GM23338 (cell line): ENCODE measurements around the gene GBP5. TPM values are rescaled to one million over a fixed set of nuclear protein-coding genes. Genes with fewer than 3 reads are reported as not detected.

ENCODE experiments used
- ATAC-seq: fragments of 200-7000 bp; cut with Tn5 transposase; 3 replicates; pipeline ENCODE4 v1.9.1; 2020
- DNase-seq: peaks from one replicate; pipeline ENCODE4 v3.0.0-alpha.2; 2015; ENCODE audit warnings: low spot score
- H2AFZ ChIP-seq: fragments of 200-600 bp; sonication (generic); 2 replicates; pipeline ENCODE4 v1.8.0; 2016; ENCODE audit warnings: antibody characterized with exemption, mild to moderate bottlenecking, moderate library complexity
- H3F3A ChIP-seq: fragments of 200-600 bp; sonication (generic); replicated peaks from 2 replicates; pipeline ENCODE4 v1.8.0; 2017; ENCODE audit warnings: antibody characterized with exemption, mixed run types, low read depth
- H3K27ac ChIP-seq: fragments of 200-600 bp; sonication (generic); 2 replicates; pipeline ENCODE4 v1.6.1; 2016; ENCODE audit warnings: low read depth
- H3K27me3 ChIP-seq: fragments of 200-600 bp; sonication (generic); 2 replicates; pipeline ENCODE4 v1.8.0; 2016; ENCODE audit warnings: mild to moderate bottlenecking, mixed run types, moderate library complexity; ENCODE audit not compliant: insufficient read depth
- H3K36me3 ChIP-seq: fragments of 200-600 bp; sonication (generic); 2 replicates; pipeline ENCODE4 v1.8.0; 2016; ENCODE audit warnings: mild to moderate bottlenecking; ENCODE audit not compliant: insufficient read depth
- H3K4me1 ChIP-seq: fragments of 200-600 bp; sonication (generic); 2 replicates; pipeline ENCODE4 v1.8.0; 2016; ENCODE audit warnings: mild to moderate bottlenecking, moderate library complexity; ENCODE audit not compliant: insufficient read depth
- H3K4me2 ChIP-seq: fragments of 200-600 bp; sonication (generic); 2 replicates; pipeline ENCODE4 v1.7.1; 2017; ENCODE audit warnings: mixed run types
- H3K4me3 ChIP-seq: fragments of 200-600 bp; sonication (generic); 2 replicates; pipeline ENCODE4 v1.6.1; 2016; ENCODE audit warnings: mixed run types
- H3K79me2 ChIP-seq: fragments of 200-600 bp; sonication (generic); replicated peaks from 2 replicates; pipeline ENCODE4 v1.8.0; 2017; ENCODE audit warnings: mild to moderate bottlenecking; ENCODE audit not compliant: insufficient read depth
- H3K9me2 ChIP-seq: fragments of 200-600 bp; sonication (generic); 2 replicates; pipeline ENCODE4 v1.8.0; 2017; ENCODE audit not compliant: insufficient read depth
- H4K20me1 ChIP-seq: fragments of 200-600 bp; sonication (generic); replicated peaks from 2 replicates; pipeline ENCODE4 v1.8.0; 2017; ENCODE audit warnings: mild to moderate bottlenecking; ENCODE audit not compliant: insufficient read depth
- H3K27ac Mint-ChIP-seq: 2 replicates; pipeline ENCODE4 v1.8.0; 2020; ENCODE audit warnings: inconsistent platforms, mild to moderate bottlenecking, moderate library complexity, mixed read lengths
- H3K27me3 Mint-ChIP-seq: 3 replicates; pipeline ENCODE4 v1.8.0; 2022; ENCODE audit warnings: low read depth, mild to moderate bottlenecking, moderate library complexity, mixed read lengths, inconsistent platforms; ENCODE audit not compliant: insufficient read depth, poor library complexity
- H3K36me3 Mint-ChIP-seq: 3 replicates; pipeline ENCODE4 v1.8.0; 2021; ENCODE audit warnings: low read depth, mild to moderate bottlenecking, inconsistent platforms, moderate library complexity, mixed read lengths
- H3K4me1 Mint-ChIP-seq: 3 replicates; pipeline ENCODE4 v1.8.0; 2020; ENCODE audit warnings: mild to moderate bottlenecking, inconsistent platforms, mixed read lengths
- H3K4me3 Mint-ChIP-seq: 3 replicates; pipeline ENCODE4 v1.8.0; 2021; ENCODE audit warnings: moderate library complexity, mild to moderate bottlenecking, inconsistent platforms, mixed read lengths
- H3K9me3 Mint-ChIP-seq: 3 replicates; pipeline ENCODE4 v1.8.0; 2020; ENCODE audit warnings: moderate library complexity, mild to moderate bottlenecking, inconsistent platforms, mixed read lengths
- CREB1 ChIP-seq: fragments of 250-450 bp; sonication (Bioruptor Pico); IDR thresholded peaks from 2 replicates; pipeline ENCODE4 v1.5.0; 2020; ENCODE audit warnings: low read depth, mild to moderate bottlenecking, moderate library complexity
- EZH2 ChIP-seq: fragments of 200-600 bp; sonication (generic); IDR thresholded peaks from one replicate; pipeline ENCODE4 v1.8.0; 2017; ENCODE audit warnings: antibody characterized with exemption, mild to moderate bottlenecking, low read depth; ENCODE audit not compliant: unreplicated experiment
- EZH2phosphoT487 ChIP-seq: fragments of 200-600 bp; sonication (generic); IDR thresholded peaks from one replicate; pipeline ENCODE4 v1.8.1; 2018; ENCODE audit warnings: antibody characterized with exemption; ENCODE audit not compliant: unreplicated experiment
- JUNB ChIP-seq: IDR thresholded peaks from one replicate; pipeline ENCODE4 v1.6.1; 2016; ENCODE audit warnings: antibody characterized with exemption; ENCODE audit not compliant: unreplicated experiment
- NANOG ChIP-seq: IDR thresholded peaks from 2 replicates; pipeline ENCODE4 v1.6.1; 2016; ENCODE audit warnings: antibody characterized with exemption, borderline replicate concordance
- POLR2AphosphoS5 ChIP-seq: IDR thresholded peaks from 2 replicates; pipeline ENCODE4 v1.6.1; 2016; ENCODE audit warnings: antibody characterized with exemption, low read depth
- STAT1 ChIP-seq: IDR thresholded peaks from one replicate; pipeline ENCODE4 v1.6.1; 2016; ENCODE audit warnings: antibody characterized with exemption; ENCODE audit not compliant: unreplicated experiment
- ZNF114 ChIP-seq: fragments of 250-450 bp; sonication (Bioruptor Pico); IDR thresholded peaks from 2 replicates; pipeline ENCODE4 v1.5.0; 2020; ENCODE audit warnings: mild to moderate bottlenecking, moderate library complexity
- ZNF331 ChIP-seq: fragments of 250-450 bp; sonication (Bioruptor Pico); IDR thresholded peaks from 2 replicates; pipeline ENCODE4 v1.5.0; 2020; ENCODE audit warnings: low read depth, mild to moderate bottlenecking, moderate library complexity
- polyA plus RNA-seq: library from polyadenylated mRNA; unstranded; fragments of >200 nt; fragmentation: Nextera tagmentation; extraction: Ambion mirVana; gene quantifications from 2 replicates; pipeline ENCODE4 v1.2.1, GENCODE V29; 2016
- total RNA-seq: library from RNA; depleted of rRNA; stranded (reverse); fragments of >200 nt; shearing (Covaris generic); gene quantifications from 2 replicates; pipeline ENCODE4 v1.2.3, GENCODE V29; 2014
- TF ChIP-seq, protein P1 (sequence below): fragments of 250-450 bp; sonication (Bioruptor Pico); IDR thresholded peaks from 2 replicates; pipeline ENCODE4 v1.5.0; 2020; ENCODE audit warnings: mild to moderate bottlenecking, moderate library complexity
- TF ChIP-seq, protein P2 (sequence below): IDR thresholded peaks from 2 replicates; pipeline ENCODE4 v1.6.1; 2016; ENCODE audit warnings: antibody characterized with exemption
- TF ChIP-seq, protein P3 (sequence below), 2 experiments: fragments of 200-600 bp in 1 of 2; sonication (generic) in 1 of 2; conservative IDR thresholded peaks; 2 replicates each; pipeline versions ENCODE4 v1.5.1 to v1.6.1; 2016 to 2017; ENCODE audit warnings: antibody characterized with exemption in 2 of 2, low read depth in 2 of 2, mild to moderate bottlenecking in 2 of 2, moderate library complexity in 1 of 2
- TF ChIP-seq, protein P4 (sequence below): IDR thresholded peaks from one replicate; pipeline ENCODE4 v1.6.1; 2018; ENCODE audit warnings: antibody characterized with exemption; ENCODE audit not compliant: unreplicated experiment

GBP5 gene
- total and polyA plus RNA-seq, 2 experiments from 2014 or later, result not detected

DNA sequence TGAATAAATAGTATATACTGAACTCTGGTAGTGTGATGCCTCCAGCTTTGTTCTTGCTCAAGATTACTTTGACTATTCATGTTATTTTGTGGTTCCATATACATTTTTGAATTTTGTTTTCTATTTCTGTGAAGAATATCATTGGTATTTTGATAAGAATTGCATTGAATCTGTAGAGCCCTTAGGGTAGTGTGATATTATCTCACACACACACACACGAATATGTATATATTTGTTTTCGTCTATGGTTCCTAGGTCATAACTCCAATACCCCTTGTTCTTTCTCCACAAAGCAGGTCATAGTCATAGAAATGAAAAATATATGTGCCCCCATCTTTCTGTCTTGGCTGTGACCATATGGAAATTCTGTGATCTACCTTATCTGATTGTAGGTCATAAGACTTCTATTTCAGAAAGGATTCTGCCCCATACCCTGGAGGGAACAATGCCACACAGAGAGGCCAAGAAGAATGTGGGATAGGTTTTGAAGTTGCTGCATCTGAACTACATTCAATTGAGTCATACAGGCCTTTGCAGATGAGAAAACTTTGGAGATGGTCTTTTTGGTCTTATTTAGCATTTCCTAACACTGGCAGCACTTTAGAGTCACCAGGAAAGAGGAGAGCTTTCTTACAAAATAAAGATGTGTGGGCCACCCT lies 32.0 kb upstream of the GBP5 start:
- Histone ChIP-seq H4K20me1 (no peaks in the 10 kb centered on the region), H3K4me3 (no peak overlapping the region), H3F3A (no peaks in the 10 kb centered on the region), H3K9me2 (peaks cover 9% of the 10 kb centered on the region; the same call in 1 of the 2 replicates), H3K27ac (no peak overlapping the region), H3K36me3 (no peaks in the 10 kb centered on the region), H3K79me2 (no peaks in the 10 kb centered on the region), H3K27me3 (no peaks in the 10 kb centered on the region), H3K4me1 (no peaks in the 10 kb centered on the region), H3K4me2 (no peak overlapping the region), H2AFZ (no peak overlapping the region)
- Mint-ChIP-seq H3K27ac (no peak overlapping the region), H3K27me3 (no peaks in the 10 kb centered on the region), H3K9me3 (peaks cover 23% of the 10 kb centered on the region), H3K4me3 (no peak overlapping the region), H3K4me1 (no peaks in the 10 kb centered on the region), H3K36me3 (peaks cover 4% of the 10 kb centered on the region; the same call in 1 of the 3 replicates)
- TF ChIP-seq ZNF114 (CRISPR knock-in tag) (no peak), EZH2 (no peak), NANOG (no peak), CREB1 (CRISPR knock-in tag) (no peak), STAT1 (no peak), JUNB (no peak), EZH2phosphoT487 (no peak), POLR2AphosphoS5 (no peak), ZNF331 (CRISPR knock-in tag) (no peak)
- TF ChIP-seq, protein P1, sequence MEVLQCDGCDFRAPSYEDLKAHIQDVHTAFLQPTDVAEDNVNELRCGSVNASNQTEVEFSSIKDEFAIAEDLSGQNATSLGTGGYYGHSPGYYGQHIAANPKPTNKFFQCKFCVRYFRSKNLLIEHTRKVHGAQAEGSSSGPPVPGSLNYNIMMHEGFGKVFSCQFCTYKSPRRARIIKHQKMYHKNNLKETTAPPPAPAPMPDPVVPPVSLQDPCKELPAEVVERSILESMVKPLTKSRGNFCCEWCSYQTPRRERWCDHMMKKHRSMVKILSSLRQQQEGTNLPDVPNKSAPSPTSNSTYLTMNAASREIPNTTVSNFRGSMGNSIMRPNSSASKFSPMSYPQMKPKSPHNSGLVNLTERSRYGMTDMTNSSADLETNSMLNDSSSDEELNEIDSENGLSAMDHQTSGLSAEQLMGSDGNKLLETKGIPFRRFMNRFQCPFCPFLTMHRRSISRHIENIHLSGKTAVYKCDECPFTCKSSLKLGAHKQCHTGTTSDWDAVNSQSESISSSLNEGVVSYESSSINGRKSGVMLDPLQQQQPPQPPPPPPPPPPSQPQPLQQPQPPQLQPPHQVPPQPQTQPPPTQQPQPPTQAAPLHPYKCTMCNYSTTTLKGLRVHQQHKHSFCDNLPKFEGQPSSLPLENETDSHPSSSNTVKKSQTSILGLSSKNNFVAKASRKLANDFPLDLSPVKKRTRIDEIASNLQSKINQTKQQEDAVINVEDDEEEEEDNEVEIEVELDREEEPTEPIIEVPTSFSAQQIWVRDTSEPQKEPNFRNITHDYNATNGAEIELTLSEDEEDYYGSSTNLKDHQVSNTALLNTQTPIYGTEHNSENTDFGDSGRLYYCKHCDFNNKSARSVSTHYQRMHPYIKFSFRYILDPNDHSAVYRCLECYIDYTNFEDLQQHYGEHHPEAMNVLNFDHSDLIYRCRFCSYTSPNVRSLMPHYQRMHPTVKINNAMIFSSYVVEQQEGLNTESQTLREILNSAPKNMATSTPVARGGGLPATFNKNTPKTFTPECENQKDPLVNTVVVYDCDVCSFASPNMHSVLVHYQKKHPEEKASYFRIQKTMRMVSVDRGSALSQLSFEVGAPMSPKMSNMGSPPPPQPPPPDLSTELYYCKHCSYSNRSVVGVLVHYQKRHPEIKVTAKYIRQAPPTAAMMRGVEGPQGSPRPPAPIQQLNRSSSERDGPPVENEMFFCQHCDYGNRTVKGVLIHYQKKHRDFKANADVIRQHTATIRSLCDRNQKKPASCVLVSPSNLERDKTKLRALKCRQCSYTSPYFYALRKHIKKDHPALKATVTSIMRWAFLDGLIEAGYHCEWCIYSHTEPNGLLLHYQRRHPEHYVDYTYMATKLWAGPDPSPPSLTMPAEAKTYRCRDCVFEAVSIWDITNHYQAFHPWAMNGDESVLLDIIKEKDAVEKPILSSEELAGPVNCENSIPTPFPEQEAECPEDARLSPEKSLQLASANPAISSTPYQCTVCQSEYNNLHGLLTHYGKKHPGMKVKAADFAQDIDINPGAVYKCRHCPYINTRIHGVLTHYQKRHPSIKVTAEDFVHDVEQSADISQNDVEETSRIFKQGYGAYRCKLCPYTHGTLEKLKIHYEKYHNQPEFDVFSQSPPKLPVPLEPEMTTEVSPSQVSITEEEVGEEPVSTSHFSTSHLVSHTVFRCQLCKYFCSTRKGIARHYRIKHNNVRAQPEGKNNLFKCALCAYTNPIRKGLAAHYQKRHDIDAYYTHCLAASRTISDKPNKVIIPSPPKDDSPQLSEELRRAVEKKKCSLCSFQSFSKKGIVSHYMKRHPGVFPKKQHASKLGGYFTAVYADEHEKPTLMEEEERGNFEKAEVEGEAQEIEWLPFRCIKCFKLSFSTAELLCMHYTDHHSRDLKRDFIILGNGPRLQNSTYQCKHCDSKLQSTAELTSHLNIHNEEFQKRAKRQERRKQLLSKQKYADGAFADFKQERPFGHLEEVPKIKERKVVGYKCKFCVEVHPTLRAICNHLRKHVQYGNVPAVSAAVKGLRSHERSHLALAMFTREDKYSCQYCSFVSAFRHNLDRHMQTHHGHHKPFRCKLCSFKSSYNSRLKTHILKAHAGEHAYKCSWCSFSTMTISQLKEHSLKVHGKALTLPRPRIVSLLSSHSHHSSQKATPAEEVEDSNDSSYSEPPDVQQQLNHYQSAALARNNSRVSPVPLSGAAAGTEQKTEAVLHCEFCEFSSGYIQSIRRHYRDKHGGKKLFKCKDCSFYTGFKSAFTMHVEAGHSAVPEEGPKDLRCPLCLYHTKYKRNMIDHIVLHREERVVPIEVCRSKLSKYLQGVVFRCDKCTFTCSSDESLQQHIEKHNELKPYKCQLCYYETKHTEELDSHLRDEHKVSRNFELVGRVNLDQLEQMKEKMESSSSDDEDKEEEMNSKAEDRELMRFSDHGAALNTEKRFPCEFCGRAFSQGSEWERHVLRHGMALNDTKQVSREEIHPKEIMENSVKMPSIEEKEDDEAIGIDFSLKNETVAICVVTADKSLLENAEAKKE (CRISPR knock-in tag), result no peak
- TF ChIP-seq, protein P2, sequence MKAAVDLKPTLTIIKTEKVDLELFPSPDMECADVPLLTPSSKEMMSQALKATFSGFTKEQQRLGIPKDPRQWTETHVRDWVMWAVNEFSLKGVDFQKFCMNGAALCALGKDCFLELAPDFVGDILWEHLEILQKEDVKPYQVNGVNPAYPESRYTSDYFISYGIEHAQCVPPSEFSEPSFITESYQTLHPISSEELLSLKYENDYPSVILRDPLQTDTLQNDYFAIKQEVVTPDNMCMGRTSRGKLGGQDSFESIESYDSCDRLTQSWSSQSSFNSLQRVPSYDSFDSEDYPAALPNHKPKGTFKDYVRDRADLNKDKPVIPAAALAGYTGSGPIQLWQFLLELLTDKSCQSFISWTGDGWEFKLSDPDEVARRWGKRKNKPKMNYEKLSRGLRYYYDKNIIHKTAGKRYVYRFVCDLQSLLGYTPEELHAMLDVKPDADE, result no peak
- TF ChIP-seq, protein P3, sequence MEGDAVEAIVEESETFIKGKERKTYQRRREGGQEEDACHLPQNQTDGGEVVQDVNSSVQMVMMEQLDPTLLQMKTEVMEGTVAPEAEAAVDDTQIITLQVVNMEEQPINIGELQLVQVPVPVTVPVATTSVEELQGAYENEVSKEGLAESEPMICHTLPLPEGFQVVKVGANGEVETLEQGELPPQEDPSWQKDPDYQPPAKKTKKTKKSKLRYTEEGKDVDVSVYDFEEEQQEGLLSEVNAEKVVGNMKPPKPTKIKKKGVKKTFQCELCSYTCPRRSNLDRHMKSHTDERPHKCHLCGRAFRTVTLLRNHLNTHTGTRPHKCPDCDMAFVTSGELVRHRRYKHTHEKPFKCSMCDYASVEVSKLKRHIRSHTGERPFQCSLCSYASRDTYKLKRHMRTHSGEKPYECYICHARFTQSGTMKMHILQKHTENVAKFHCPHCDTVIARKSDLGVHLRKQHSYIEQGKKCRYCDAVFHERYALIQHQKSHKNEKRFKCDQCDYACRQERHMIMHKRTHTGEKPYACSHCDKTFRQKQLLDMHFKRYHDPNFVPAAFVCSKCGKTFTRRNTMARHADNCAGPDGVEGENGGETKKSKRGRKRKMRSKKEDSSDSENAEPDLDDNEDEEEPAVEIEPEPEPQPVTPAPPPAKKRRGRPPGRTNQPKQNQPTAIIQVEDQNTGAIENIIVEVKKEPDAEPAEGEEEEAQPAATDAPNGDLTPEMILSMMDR (conservative IDR thresholded peaks at IDR 0.05; ENCODE audit: low read depth in 2 of 2), result no peak
- TF ChIP-seq, protein P4, sequence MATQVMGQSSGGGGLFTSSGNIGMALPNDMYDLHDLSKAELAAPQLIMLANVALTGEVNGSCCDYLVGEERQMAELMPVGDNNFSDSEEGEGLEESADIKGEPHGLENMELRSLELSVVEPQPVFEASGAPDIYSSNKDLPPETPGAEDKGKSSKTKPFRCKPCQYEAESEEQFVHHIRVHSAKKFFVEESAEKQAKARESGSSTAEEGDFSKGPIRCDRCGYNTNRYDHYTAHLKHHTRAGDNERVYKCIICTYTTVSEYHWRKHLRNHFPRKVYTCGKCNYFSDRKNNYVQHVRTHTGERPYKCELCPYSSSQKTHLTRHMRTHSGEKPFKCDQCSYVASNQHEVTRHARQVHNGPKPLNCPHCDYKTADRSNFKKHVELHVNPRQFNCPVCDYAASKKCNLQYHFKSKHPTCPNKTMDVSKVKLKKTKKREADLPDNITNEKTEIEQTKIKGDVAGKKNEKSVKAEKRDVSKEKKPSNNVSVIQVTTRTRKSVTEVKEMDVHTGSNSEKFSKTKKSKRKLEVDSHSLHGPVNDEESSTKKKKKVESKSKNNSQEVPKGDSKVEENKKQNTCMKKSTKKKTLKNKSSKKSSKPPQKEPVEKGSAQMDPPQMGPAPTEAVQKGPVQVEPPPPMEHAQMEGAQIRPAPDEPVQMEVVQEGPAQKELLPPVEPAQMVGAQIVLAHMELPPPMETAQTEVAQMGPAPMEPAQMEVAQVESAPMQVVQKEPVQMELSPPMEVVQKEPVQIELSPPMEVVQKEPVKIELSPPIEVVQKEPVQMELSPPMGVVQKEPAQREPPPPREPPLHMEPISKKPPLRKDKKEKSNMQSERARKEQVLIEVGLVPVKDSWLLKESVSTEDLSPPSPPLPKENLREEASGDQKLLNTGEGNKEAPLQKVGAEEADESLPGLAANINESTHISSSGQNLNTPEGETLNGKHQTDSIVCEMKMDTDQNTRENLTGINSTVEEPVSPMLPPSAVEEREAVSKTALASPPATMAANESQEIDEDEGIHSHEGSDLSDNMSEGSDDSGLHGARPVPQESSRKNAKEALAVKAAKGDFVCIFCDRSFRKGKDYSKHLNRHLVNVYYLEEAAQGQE, result no peak
- DNase-seq, result no peak
- ATAC-seq, result no peak
